GM06990 (cell line): Measurements from ENCODE around the gene AMELY.

Experiments
- DNase-seq: peaks from one replicate; pipeline ENCODE4 v3.0.0-alpha.2; 2011; ENCODE audit not compliant: insufficient read length; ENCODE audit errors: extremely low read depth
- H3K27me3 ChIP-seq: replicated peaks from 2 replicates; pipeline ENCODE4 v1.6.0; 2011; ENCODE audit warnings: low read length; ENCODE audit not compliant: control insufficient read depth, insufficient read depth
- H3K36me3 ChIP-seq: 2 replicates; pipeline ENCODE4 v1.5.1; 2011; ENCODE audit warnings: low read length; ENCODE audit not compliant: control insufficient read depth, insufficient read depth
- H3K4me3 ChIP-seq: replicated peaks from 2 replicates; pipeline ENCODE4 v1.5.1; 2011; ENCODE audit warnings: low read depth, mild to moderate bottlenecking, control low read depth, low read length
- CTCF ChIP-seq: IDR thresholded peaks from 2 replicates; pipeline ENCODE4 v1.5.1; 2011; ENCODE audit warnings: low read length, control low read depth, mild to moderate bottlenecking, inconsistent platforms; ENCODE audit not compliant: insufficient read depth, poor library complexity, severe bottlenecking

The AMELY gene

DNA sequence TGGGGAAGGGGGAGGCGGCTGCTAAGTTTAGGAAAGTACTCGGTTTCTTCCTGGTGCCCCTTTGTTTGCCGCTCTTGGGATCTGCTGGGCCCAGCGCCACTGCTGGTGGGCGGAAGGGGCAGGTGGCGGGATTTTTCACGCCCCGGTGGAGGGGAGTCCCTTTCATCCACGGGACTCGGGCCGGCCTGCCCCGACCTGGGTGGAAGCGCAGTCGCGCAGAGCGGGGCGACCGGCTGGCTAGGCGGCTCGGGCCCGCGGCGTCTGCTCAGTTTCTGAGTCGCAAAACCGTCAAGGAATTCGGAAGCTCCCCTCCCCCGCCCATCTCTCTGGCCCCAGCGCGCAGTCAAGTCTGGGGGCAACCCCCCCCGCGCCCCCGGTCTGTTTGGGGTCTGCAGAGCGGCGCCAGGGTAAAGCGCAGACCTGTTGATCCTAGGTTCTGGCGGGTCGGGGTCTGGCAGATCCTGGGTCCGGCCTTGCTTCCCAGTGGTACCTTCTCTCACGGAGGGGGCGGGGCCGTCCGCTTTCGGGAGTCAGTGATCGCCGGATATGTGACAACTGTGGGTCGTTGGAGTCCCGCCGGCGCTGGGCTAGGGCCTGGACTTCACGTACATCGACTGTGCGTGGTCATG, at the start of gene AMELY:
Gene AMELY (minus strand): TSS at position 500 of the 629 bp plus-strand sequence. CDS start 39,144 bp downstream, outside the sequence.
- DNase-seq, result no peak
- no peaks in the 10 kb centered on the region for H3K36me3 ChIP-seq
- H3K27me3 ChIP-seq, result no peaks in the 10 kb centered on the region
- no peak for TF ChIP-seq CTCF
- H3K4me3 ChIP-seq, result no peak within 1 kb of the TSS

GRCh38 chrY:6949947-6950346, 38.4 kb upstream of the AMELY start:
- H3K27me3 ChIP-seq, result no peaks in the 10 kb centered on the region
- no peak for DNase-seq
- H3K4me3 ChIP-seq, result no peak overlapping the region
- no peak for TF ChIP-seq CTCF
- H3K36me3 ChIP-seq, result no peaks in the 10 kb centered on the region

DNA sequence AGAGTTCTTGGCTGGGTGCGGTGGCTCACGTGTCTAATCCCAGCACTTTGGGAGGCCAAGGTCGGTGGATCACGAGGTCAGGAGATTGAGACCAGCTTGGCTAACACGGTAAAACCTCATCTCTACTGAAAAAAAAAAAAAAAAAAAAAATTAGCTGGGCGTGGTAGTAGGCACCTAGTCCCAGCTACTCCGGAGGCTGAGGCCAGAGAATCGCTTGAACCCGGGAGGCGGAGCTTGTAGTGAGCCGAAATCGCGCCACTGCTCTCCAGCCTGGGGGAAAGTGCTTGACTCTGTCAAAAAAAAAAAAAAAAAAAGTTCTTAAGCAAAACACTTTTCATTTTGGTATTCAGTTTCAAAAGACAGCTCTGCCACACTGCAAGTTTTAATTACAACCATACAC, 36.8 kb upstream of the AMELY start:
- no peak for TF ChIP-seq CTCF
- DNase-seq, result no peak
- no peaks in the 10 kb centered on the region for H3K36me3 ChIP-seq
- no peak overlapping the region for H3K4me3 ChIP-seq
- no peaks in the 10 kb centered on the region for H3K27me3 ChIP-seq

DNA sequence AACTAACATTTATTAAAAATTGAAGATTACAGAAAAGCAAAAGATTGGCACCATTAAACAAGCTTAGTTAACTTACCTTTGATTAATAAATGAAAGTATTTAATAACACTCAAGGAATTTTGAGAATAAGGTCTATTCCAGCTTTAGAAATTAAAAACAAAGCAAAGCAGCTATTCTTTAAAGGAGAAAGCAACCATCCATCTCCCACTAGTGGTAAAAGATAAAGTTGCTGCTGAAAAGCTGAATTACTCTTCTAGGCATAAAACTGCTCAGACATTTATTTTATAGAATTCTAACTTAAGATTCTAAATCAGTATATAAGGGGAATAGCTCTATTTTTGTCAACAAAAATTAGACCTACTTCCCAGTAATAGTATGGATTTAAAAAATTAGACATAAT, 36.1 kb upstream of the AMELY start:
- Histone ChIP-seq H3K36me3 (no peaks in the 10 kb centered on the region), H3K27me3 (no peaks in the 10 kb centered on the region), H3K4me3 (no peak overlapping the region)
- DNase-seq, result no peak
- no peak for TF ChIP-seq CTCF

- TF ChIP-seq CTCF, result no peak
- no peaks in the 10 kb centered on the region for H3K27me3 ChIP-seq
- H3K36me3 ChIP-seq, result no peaks in the 10 kb centered on the region
- DNase-seq, result no peak
- no peak overlapping the region for H3K4me3 ChIP-seq
Observed at GRCh38 chrY:6935497-6935896, 23.9 kb upstream of the AMELY start.
